Neural progenitor cell (in vitro differentiated cells): ENCODE results near the gene TMIGD3.

ENCODE experiments used
- CTCF ChIP-seq: fragments of 200-600 bp; sonication (generic); IDR thresholded peaks from 2 replicates; pipeline ENCODE4 v1.5.1; 2017; ENCODE audit warnings: antibody characterized with exemption, mild to moderate bottlenecking
- EZH2 ChIP-seq: fragments of 200-600 bp; sonication (generic); IDR thresholded peaks from 2 replicates; pipeline ENCODE4 v1.6.1; 2017; ENCODE audit warnings: antibody characterized with exemption, mild to moderate bottlenecking, moderate library complexity
- EZH2phosphoT487 ChIP-seq: fragments of 200-600 bp; sonication (generic); IDR thresholded peaks from 2 replicates; pipeline ENCODE4 v1.6.1; 2017; ENCODE audit warnings: antibody characterized with exemption

DNA sequence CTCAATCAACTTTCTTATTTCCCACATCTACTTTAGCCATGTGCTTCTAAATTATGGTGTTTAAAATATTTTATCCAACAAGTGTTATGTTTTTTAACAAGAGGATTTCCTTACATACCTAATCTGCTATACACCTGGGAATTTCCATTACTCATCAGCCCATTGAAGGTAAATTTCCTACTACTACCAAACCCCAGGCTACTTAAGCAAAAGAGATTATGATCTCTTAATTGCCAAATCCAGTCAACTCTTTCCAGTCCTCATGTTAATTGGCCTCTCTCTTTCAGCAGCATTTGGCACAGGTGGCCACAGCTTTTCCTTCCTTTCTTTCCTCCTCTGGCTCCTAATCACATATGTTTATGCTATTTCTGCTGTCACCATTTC, 34.7 kb downstream of the TMIGD3 start:
- no peak for TF ChIP-seq CTCF
- no peak for TF ChIP-seq EZH2
- TF ChIP-seq EZH2phosphoT487 = no peak
